NCI-H226 (cell line): Measurements from ENCODE around the gene PEX7.
"Not testable (repeated sequence)": the region's sequence is repeated elsewhere in the genome, so short reads cannot be mapped to it uniquely, and the experiment has no call there.

ENCODE experiments used
- DNase-seq: peaks from one replicate; pipeline ENCODE4 v3.0.0-alpha.2; 2015

PEX7 gene

DNA sequence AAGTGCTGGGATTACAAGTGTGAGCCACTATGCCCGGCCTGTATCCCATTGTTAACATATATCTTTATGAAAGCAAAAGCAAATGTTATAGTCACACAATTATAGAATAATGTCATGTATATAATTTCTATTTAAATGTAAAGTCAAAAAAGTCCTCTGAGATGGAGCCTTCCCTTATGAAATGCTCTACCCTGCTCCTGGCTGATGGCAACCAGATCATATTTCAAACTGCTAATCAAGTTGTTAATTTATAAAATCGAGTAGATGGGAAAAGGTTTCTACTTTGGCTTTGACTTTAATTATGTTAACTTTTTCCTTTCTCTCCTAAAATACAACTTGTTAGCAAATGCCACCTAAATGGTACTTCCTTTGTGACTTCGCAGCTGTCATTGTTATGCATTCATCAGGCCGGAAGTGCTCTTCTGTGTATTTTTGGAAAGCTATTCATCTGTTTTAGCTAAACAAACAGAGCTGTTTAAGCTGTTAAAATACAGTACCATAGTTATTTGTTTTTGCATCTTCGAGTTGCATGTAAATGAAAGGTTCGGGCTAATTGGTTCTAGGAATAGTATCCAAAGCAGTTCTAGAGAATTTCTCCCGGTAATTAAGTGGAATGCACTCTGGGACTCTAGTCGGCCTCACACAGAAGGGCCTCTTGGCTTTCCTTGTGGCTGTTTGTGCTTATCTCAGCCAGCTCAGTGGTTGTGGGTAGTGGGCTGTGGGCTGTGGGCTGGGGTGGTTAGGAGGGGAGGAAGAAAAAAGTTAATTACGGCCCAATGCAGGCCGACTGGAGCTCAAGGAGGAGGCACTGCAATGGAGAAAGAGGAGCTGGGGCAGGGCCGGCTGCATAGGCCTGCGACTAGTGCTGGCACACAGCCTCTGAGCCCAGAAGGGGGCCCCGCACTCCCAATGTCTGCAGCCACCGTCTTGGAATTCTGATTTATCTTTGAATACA is 134.5 kb downstream of the PEX7 start:
- no peak for DNase-seq

DNA sequence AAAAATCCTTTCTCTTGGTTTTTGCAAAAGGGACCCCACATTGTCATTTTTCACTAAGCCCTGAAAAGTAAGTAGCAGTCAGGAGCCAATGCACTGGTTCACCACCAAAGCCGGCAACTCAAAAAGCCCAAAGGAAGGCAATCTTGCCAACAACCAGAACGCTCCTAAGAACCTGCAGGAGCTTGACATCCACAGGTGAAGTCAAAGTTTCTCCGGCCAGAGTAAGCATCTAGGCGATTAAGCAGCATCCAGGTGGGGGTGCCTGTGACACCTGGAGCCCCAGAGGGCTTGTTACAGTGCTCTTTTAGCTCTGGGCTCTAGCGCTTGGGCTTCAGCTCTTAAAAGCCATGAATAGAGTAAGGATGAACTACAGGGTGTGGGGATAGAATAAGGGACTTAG is 135.8 kb downstream of the PEX7 start:
- DNase-seq = no peak

DNA sequence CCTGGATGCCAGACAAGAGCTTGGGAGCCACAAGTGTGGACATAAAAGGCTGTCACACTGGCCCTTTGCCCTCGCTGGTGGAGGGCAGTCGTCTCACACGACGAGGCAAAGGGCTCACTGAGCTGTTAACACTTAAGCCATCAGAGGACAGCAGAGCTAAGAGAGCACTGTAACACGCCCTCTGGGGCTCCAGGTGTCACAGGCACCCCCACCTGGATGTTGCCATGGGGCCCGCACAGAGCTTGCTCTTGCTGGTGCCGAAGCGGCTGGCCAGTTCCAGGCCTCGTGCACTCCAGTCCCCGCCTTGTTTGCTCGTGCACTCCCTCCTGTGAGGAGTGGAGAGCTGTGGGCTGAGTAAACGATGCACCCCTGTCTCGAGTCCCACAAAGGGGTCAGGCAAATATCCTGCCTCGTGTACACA is 137.1 kb downstream of the PEX7 start:
- DNase-seq = no peak

DNA sequence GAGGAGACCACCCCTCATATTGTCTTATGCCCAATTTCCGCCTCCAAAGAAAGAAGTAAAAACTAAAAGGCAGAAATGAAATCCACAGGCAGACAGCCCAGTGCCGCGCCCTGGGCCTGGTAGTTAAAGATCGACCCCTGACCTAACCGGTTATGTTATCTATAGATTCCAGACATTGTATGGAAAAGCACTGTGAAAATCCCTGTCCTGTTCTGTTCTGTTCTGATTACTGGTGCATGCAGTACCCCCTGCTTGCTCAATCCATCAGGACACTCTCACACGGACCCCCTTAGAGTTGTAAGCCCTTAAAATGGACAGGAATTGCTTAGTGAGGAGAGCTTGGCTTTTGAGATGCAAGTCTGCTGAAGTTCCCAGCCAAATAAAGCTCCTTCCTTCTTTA is 137.5 kb downstream of the PEX7 start:
- DNase-seq = not testable (repeated sequence)

DNA sequence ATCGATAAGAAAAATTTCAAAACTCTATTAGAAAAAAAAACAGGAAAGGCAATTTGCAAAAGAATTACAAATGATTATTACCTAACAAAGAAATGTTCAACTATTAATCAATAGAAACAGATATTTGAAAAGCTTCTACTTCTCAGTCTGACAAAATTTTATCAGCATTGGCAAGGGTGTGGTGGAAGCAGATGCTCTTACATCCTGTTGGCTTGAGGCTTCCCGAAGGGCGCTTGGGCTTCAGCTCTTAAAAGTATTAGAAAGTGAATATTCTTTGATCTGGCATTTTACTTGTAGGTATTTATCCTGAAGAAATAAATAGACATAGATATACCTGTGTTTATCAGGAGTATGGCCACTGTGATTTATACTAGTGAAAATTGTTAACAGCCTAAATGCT is 138.4 kb downstream of the PEX7 start:
- no peak for DNase-seq

DNA sequence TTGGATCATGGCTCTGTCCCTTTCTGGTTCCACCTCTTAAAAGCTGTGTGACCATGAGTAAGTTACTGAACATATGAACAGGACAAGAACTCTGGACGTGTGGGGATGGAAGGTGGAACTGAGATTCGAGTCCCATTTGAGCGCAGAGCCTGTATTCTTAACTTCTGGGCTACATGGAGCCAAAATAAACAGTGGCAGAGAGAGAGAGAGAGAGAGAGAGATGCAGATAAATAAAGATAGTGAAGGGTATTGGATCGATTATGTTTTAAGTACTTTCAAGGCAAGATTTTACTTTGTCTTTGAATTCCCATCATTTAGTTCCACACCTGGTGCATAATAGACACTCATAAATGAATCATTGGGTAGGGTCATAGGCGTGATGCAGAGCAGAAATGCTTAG is 139.5 kb downstream of the PEX7 start:
- no peak for DNase-seq

DNA sequence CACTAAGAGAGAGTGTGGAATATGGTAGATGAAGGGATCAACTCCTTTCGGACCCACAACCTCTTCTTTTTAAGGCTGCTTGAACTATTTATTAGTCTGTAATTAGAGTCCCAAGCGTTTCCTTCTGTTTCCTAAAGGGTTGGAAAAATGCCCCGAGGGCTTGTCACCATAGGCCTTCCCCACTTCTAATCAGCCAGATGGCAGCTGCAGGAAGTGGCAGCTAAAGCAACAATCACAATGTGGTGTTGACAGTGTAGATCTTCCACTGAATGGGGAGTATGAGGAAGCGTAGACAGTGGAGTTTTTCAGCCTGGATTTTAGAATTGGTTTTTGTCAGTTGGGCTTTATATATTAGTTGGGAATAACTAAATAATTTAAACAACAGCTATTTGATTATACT is 140.3 kb downstream of the PEX7 start:
- no peak for DNase-seq

DNA sequence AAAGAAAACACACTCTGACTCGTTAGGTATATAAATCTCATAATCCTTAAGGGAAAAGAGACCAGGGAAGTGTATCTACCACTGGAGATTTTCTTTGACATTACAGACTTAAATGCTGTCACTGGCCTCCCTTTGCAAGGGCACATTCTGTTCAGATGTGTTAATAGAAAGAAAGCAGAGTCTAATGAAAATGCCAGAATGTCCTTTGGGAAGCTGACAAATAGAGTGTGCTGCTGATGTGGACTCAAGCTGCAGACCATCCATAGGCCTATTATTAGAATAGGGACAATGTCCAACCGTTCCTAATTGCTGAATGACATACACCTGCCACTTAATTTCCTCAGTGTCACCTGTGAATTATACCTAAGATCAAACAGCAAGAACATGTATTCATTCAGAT is 140.9 kb downstream of the PEX7 start:
- DNase-seq = no peak
